Stimulated activated CD8-positive, alpha-beta memory T cell treated with anti-CD3 and anti-CD28 coated beads, Interleukin-7, amount 100 ng/mL, for 4 hours (primary cell): ENCODE measurements around the gene CDH4.
"Not testable (repeated sequence)": the region's sequence is repeated elsewhere in the genome, so short reads cannot be mapped to it uniquely, and the experiment has no call there.

Source experiments
- DNase-seq, 2 donors: peaks; one replicate each; pipeline ENCODE4 v3.0.0-alpha.2; 2020; ENCODE audit warnings: low read depth in 2 of 2

CDH4 gene

DNA sequence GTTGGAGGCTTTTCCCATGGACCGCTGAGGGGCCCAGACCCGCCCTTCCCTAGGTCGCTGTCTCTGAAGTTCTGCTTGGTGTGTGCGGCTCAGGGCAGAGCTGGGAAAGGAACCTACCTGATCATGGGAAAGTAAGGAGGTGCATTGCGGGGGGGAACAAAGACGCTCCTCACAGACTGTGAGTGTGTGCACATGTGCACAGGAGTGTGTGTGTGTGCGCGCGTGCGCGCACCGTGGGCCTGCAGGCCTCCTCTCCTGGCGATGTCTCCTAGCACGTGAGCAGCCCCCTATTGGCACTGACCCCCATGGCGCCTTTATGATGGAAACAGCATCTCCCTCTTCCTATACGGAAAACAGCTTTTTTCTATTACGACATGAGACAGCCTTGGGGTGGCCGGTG is 589.5 kb downstream of the CDH4 start:
- DNase-seq: no peak

DNA sequence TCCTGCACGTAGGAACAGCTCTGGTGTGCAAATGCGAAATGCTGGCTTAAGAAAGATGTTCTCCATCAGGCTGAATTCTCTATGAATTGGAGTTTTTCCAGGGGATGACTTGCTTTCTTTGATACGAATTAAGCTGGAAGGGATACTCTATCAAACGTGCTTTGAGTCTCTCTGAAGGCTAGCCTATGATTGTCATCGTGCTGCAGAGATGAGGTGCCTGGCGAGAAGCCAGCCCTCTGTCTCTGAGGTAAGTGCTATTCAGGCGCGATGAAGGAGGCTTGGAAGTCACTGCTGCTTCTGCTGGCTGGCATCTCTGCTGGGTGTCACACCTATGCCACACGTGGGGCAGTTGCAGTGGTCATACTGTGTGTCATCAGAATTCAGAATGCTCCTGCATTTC is 589.9 kb downstream of the CDH4 start:
- no peak for DNase-seq

DNA sequence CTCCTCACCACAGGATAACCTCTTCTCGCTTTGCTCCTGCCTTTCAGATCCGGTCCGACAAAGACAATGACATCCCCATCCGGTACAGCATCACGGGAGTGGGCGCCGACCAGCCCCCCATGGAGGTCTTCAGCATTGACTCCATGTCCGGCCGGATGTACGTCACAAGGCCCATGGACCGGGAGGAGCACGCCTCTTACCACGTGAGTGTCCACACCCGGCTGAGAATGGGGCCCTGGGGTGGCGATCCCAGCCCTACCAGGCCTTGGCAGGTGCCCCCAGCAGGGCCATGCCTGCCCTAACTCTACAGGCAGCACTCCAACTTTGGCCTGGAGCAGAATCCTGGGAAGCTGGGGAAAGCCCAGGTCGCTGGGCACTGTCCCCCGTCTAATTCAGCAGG is 592.6 kb downstream of the CDH4 start:
- no peak for DNase-seq

DNA sequence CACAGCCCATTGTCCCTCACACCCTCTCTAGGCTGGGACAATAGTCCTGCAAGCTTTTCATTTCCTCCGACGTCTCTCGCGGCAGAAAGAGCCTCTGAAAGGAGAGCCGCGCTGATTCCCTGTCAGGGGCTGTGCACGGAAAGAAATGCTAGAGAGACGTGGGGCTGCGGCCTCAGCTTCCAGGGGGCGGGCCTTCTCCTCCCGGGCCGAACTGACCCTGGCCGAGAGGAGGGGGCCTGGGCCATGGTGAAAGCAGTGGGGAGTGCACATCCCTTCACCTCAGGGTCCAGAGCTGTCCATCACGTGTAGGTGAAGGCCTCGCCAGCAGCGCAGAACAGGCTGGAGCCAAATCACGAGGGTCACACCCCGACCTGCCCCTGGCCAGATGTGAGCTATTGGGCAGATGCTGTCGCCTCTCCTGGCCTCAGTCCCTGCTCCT is 593.2 kb downstream of the CDH4 start:
- no peak for DNase-seq

DNA sequence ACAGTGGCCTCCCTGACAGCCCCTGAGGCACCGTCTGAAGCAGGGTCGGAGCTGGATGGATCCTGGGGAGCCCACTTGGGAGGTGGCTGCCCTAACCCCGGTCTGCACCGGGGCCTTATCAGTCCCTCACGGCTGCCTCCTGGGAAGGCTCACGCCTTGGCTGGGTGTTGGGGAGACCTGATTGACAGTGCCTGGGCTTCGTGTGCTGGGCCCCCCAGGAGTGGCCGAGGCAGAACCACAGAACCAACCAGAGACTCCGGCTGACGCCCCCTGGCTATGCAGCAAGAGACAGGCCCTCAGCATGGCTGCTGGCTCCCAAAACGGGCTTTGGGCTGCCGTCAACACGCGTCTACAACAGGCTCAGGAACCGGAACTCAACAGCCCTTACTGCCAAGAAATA is 594.0 kb downstream of the CDH4 start:
- no peak for DNase-seq

DNA sequence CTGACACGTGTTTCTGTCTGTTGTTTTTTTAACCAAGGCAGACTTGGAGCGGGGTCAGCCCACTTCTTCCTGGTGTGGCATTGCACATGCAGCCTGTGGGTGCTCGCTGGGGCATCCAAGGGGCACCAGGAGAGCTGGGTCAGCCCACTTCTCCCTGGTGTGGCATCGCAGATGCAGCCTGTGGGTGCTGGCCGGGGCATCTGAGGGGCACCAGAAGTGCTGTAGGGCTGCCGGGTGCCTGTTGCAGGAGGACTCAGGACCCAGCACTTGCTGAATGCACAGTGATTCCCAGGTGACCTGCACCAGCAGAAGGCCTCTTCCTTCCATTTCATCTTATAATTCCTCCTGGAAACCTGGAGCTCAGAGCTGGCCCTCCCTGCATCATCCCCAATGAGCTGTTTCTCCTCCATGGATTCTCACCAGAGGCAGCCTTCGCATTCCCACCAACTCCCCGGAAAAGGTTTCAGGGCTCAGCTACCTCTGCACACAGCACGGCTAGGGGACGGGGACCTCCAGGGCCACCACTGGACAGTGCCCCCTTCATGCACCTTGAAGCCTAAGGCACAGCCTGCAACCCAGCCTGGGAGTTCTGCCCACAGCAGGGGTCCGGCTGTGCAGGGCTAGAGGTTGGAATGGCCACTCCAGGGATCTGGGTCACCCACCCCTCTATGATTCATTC is 594.8 kb downstream of the CDH4 start:
- no peak for DNase-seq

DNA sequence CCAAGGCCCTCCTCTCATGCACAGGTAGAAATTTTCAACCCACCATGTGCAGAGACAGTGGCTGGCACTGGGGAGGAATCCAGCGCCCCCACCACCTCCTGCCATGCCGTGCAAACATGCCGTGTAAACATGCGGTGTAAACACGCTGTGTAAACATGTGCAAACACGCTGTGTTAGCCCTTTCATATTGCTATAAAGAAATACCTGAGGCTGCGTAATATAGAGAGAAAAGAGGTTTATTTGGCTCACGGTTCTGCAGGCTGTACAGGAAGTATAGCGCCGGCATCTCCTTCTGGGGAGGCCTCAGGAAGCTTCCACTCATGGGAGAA is 595.3 kb downstream of the CDH4 start:
- no peak for DNase-seq

DNA sequence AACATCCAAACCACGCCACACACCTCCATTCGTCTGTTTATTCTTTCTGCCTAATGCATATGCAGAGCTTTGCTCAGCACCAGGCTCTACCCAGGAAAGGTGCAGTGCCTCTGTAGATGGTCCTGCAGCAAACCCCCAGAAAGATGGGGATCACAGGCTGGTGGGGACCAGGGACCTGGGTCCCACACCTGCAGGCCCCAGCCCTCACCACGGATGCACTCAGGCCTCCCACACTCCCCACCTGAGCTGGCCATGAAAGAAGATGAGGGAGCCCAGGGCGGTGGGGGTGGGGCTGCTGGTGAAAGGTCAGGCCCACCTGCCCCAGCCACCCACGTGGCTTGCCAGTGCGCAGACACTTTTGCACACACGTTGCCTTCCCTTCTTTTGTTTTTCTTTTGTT is 595.9 kb downstream of the CDH4 start:
- no peak for DNase-seq

DNA sequence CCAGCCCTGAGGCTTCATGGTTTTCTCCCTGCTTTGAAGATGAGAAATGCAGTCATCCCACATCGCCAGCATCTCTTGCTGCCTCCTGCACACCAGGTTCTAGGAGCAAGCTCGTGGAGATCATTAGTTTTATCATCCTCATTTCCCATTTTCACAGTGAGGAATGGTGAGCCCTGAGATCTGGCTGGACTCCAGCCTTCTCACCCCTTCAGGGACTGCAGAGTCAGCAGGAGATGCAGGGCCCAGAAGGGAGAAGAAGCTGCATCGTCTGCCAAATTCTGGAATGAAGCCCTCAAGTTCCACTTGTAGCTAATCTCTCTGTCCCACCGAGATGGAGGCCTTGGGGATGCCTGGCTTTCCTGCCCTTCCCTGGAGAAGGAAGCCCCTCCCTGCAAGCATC is 596.8 kb downstream of the CDH4 start:
- DNase-seq: no peak

DNA sequence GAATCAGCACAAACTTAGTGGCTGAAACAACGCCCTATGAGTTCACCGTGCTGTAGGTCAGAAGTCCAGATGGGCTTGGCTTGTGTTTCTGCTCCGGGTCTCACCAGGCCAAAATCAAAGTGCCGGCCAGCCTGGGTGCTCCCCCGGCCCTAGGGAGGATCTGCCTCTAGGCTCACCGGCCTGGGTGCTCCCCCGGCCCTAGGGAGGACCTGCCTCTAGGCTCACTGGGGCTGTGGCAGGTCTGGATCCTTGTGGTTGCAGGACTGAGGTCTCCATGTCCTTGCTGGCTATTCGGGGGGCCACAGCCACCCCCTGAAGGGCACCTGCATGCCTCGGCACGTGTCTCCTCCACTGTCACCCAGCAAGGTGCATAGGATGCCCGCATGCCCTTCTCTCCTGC is 597.3 kb downstream of the CDH4 start:
- DNase-seq: no peak

DNA sequence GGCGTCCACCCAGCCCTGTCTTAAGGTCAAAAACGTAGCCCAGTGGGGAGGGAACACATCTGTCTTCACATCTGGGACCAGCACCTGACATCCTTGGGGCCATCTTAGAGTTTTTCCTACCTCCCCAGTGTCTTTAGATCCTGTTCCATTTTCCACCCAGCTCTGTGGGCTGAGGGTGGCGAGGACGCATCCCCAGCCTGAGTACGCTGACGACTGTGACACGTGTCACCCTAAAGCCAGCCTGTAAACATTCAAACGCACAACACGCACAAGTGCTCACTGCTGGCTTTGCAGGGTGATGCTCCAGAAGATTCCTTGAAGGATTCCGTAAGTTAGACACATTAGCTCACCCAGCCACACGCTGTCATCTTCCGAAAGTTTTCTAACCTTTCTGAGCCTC is 597.8 kb downstream of the CDH4 start:
- no peak for DNase-seq

DNA sequence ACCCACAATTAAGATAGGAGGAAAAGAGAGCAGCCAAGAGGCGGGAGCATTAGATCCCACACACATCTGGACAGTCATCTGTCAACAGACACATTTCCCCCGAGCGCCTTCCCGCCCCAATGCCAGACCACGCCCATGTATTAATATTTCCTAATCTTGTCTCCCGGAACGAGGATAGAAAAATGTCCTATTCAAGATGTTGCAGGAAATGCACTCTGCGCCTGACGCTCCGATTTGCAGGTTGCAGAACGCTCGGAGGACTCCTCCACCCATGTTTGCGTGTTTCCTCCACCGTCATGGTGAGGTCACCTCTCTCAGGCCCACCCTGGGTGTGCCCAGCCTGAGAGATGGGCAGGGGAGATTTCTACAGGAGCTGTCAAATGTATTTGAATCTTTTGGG is 598.4 kb downstream of the CDH4 start:
- no peak for DNase-seq

DNA sequence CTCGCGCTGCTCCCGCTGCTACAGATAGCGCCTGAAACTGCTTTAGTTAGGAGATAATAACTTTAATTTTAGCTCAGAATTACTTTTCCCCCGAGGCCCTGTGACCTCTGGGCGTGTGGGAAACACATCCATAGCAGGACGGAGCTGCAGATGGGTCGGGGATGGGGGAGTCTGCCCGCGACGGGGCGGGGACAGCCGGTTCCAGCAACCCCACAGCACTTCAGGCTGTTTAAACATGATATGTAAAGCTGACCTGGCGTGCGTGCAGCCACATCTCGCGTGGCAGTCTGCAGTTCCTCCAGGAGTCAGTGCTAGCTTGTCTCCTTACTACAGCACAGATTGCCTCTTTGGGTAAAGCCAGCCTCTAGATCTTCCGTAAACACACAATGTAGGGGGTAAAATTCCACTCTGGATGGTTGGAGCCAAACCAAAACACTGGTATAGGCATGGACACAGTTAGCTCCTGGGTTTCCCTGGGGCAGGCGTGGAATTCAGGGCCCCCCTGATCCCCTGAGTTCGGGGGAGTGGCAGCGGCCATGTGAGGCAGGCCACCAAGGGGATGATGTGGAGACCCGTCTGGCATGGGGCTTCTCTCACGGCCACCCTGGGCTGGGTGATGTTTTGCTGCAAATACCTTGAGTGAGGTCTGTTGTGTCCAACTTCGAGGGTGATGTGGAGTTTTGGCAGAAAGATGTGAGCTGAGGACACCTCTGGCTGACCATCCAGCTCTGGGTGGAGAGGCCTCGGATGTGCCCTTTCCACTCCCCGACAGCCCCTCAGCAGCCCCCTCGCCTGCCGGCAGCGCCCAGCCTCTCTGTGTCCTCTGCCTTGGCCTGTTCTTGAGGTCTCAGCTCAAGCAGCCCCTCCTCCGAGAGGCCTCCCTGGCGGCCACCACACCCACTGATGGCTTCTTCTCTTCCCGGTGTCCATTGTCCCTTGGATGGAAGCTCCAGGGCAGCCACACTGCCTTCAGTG is 599.2 kb downstream of the CDH4 start:
- DNase-seq: no peak

DNA sequence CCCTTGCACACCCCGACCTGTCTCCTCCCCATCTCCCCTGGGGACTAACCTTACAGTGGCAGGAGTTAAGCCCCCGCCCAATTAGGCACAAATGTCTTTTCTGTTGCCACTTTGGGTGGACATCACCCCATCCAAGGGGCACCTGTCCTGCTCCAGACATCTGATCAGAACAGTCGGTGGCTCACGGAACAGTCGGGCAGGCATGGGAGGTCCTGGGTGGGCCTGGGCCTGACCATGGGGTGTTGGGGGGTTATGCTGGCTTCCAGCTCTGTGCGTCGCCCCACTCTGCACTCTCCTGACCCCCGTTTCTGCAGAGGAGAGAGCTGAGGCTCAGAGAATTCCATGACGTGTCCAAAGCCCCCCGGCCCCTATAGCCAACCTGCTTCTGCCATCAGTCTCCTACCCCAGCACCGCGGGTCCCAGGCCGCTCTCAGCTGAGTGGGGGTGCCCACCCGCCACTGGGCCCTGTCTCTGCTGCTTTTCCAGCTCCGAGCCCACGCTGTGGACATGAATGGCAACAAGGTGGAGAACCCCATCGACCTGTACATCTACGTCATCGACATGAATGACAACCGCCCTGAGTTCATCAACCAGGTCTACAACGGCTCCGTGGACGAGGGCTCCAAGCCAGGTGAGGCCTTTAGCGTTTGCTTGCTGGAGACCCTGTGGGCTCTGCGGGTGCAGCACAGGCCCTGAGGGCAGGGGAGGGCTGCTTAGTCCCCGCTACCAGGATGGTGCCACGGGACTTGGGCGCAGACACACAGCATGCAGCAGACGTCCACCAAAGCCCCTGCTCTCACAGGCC is 600.4 kb downstream of the CDH4 start:
- no peak for DNase-seq

DNA sequence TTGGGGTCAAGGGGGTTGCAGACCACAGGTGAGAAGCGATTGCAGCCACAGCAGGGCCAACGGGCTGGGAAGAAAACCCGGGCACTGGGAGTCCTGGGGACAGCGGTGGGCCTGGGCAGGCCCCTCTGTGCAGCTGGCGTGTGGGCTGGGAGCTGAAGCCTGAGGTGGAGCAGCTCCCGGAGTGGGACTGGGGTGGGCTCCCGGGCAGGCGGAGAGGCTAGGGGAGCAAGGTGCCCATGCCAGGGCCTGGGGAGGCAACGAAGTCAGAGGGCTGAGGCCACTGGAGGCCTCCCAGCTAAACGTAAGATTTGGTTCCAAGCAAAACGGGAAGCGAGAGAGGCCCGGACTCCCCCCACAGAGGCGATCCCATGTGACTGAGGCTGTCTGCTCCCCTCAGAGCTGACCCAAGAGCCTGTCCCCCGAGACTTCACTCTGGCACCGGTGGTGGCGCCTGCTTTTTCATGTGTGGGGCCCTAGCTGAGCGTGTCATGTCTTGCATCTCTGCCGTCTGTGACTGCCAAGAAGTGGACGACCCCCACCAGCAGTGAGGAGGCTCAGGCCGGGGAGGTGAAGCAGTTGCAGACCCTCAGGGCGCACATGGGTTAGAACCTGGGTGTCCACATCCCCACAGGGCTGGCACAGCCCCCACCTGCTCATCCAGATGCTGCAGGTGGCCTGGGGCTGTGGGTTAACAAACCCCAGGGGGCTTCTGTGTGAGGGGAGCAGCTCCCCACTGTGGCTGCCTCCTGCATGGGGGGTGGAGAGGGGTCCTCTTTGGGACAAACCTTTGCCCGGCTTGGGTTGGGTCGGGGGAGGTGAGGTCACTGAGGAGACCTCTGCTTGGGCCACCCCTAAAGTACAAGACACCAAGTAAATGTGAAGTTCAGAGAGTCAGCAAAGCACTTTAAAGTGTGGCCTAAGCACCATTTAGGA is 601.3 kb downstream of the CDH4 start:
- DNase-seq: no peak

DNA sequence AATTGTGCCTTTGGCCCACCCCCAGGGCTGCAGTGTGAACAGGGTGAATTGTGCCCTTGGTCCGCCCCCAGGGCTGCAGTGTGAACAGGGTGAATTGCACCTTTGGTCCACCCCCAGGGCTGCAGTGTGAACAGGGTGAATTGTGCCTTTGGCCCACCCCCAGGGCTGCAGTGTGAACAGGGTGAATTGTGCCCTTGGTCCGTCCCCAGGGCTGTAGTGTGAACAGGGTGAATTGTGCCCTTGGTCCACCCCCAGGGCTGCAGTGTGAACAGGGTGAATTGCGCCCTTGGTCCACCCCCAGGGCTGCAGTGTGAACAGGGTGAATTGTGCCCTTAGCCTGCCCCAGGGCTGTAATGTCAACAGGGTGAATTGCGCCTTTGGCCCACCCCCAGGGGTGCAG is 602.5 kb downstream of the CDH4 start:
- DNase-seq: not testable (repeated sequence)

DNA sequence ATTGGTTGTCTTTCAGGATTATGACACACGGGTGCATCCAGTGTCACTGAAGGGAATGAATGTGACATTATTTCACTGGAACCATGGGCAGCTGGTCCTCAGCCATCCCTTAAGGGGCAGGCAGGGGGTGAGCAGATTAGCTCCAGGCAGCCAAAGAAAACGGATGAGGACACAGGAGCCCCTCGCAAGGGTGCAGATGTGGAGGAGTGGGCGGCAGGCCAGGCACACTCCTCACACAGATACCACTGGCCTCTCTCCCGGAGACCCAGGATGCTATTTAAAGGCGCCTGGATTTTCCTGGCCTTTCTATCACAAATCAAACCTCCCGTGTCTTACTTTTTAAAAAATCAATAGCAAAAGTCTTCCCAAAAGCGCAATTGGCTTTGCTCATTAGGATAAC is 603.2 kb downstream of the CDH4 start:
- no peak for DNase-seq

DNA sequence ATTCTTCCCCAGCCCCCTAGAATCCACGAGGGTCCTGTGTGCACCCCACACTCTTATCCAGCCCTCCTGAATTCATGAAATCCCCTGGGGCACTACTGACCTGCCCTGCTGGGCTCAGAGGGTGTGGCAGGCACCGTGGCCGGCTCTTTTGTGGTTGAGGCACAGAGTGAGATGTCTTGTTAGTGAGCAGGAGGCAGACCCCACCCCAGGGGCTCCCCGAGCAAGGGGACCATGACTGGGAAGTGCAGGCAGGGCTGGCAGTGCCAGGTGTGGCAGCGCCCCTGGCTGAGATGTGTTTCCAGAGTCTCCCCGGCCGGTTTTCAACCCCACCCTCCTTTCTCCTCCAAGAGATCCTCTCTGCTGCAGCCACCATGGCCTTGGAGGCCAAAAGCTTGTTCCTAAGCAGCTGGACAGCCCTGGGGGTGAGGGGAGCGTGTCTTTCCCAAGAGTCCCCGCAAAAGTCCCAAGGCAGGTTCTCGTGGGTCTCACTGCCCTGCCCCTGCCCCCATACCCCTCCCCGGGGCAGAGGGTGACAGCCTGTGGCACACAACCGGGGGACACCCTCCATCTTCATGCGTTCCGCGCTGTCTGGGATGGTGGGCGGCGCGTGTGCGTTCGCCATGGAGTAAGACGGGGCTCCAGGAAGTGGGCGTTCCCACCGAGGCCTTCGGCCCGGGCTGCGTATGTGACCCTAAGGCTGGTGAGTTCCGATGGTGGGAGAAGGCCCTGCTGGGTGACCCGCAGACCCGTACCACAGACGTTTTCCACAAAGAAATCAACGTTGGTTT is 604.8 kb downstream of the CDH4 start:
- no peak for DNase-seq

DNA sequence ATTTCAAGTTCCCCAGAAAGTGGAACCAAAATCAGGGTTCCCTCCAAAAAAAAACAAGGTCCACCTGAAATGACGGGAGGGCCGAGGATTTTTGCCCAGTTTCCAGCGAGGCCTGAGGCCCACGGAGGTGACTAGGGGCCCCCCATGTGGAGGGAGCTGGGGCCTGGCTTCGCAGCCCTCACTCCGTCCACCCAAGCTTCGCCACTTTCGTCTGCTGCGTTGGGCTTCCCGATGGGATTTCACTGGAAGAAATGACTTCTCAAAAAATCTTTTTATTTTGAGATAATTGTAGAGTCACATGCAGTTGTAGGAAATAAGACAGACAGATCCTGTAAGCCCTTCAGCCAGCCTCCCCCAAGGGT is 605.3 kb downstream of the CDH4 start:
- DNase-seq: no peak

DNA sequence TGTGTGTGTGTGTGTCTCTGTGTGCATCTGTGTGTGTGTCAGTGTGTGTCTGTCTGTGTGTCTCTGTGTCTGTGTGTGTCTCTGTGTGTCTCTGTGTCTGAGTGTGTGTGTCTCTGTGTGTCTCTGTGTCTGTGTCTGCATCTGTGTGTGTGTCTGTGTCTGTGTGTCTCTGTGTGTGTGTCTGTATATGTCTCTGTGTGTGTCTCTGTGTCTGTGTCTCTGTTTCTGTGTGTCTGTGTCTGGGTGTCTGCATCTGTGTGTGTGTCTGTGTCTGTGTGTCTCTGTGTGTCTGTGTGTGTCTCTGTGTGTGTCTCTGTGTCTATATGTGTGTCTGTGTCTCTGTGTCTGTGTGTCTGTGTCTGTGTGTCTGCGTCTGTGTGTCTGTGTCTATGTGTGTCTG is 605.8 kb downstream of the CDH4 start:
- no peak for DNase-seq

DNA sequence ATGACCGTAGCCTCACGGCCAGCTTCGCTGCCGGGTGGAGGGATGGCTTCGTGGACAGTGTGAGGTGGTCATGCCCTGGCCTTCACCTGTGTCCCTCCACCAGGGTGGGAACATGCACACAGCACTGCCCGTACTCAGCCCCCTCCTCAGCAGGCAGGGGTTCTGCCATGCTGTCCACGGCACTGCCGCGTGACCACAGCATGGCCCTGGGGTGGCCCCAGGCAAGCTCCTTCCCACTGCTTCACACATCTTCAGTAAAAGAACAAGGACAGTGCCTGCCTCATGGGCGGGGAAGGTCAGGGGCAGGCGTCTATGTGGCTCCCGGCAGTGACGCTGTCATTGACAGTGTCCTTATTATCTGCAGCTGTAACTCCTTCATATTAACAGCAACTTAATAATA is 607.7 kb downstream of the CDH4 start:
- DNase-seq: no peak
